ENCODE measurements around the gene DENND2A. TPM values are rescaled to one million over a fixed set of nuclear protein-coding genes. Genes with fewer than 3 reads are reported as not detected.

The DENND2A gene
- total RNA-seq, 2 donors from 2014 or later, result 9.2 to 10.5 TPM

DNA sequence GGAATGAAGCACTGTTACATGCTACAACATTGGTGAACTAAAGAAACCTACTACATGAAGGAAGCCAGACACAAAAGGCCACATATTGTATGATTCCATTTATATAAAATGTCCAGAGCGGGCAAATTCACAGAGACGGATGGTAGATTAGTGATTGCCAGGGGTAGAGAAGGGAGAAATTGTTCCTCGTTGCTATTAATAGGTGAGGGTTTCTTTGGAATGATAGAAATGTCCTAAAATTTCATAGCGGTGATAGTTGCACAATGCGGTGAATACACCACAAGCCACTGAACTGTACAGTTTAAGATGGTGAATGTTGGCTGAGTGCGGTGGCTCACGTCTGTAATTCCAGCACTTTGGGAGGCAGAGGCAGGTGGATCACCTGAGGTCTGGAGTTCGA is 29.0 kb downstream of the DENND2A start:
- Histone ChIP-seq H3K4me1 (peaks cover 0 to 22% of the 10 kb centered on the region in 2 donors), H3K9me3 (no peaks in the 10 kb centered on the region), H3K27me3 (no peaks in the 10 kb centered on the region), H3K4me3 (no peak overlapping the region), H3K27ac (no peak overlapping the region), H3K36me3 (no peaks in the 10 kb centered on the region)
- no peak for TF ChIP-seq CTCF (IDR thresholded peaks at IDR 0.05)
- DNase-seq (ENCODE audit: low spot score), result no peak

DNA sequence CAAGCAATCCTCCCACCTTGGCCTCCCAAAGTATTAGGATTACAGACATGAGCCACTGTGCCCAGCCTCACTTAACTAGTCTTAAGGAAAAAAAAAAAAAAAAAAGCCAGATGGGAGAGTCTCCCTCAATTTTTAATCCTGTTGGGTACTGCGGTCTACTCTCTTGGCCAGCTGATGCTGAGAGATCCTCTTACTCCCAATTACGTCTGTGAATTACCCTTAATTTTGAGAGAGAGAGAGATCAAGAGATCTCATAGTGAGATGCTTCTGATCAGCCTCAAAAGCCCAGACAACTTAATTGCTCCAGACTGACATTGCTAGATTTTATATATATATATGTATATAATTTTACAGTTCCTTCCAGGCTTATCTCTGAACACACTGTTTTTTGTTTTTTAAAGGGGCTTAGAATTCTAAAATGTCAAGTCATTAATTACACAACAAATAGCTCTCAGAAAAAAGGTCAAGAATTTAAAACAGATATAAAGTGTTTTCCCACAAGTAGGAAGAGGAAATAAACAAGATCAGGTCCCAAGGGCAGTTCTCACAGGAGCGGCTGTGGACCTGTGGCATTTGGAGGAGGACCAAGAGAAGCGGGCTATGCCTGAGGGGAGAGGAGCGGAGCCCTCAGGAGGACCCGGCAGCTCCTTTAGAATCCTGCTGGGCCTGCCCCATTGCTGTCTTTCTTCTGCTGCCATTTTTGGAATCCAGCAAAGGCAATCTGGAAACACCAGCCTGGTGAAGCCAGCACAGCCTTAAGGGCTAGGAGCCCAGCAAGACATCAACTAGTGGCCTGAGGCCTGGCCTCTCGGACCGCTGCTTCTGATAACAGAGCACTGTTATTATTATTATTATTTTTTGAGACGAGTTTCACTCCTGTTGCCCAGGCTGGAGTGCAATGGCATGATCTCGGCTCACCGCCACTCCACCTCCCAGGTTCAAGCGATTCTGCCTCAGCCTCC is 30.1 kb downstream of the DENND2A start:
- Histone ChIP-seq H3K27ac (peak overlapping the region; percentile 37 to 47), H3K4me3 (no peak overlapping the region), H3K4me1 (peaks cover 0 to 25% of the 10 kb centered on the region in 2 donors), H3K9me3 (no peaks in the 10 kb centered on the region), H3K27me3 (no peaks in the 10 kb centered on the region), H3K36me3 (no peaks in the 10 kb centered on the region)
- DNase-seq (ENCODE audit: low spot score), result no peak
- no peak for TF ChIP-seq CTCF (IDR thresholded peaks at IDR 0.05)

GRCh38 chr7:140609646-140610045 is 31.0 kb downstream of the DENND2A start:
- Histone ChIP-seq H3K9me3 (no peaks in the 10 kb centered on the region), H3K36me3 (no peaks in the 10 kb centered on the region), H3K27me3 (no peaks in the 10 kb centered on the region), H3K4me1 (peaks cover 0 to 31% of the 10 kb centered on the region in 2 donors), H3K4me3 (no peak overlapping the region), H3K27ac (peak overlapping the region in 1 of 2 donors; percentile 47)
- no peak for TF ChIP-seq CTCF (IDR thresholded peaks at IDR 0.05)
- no peak for DNase-seq (ENCODE audit: low spot score)

DNA sequence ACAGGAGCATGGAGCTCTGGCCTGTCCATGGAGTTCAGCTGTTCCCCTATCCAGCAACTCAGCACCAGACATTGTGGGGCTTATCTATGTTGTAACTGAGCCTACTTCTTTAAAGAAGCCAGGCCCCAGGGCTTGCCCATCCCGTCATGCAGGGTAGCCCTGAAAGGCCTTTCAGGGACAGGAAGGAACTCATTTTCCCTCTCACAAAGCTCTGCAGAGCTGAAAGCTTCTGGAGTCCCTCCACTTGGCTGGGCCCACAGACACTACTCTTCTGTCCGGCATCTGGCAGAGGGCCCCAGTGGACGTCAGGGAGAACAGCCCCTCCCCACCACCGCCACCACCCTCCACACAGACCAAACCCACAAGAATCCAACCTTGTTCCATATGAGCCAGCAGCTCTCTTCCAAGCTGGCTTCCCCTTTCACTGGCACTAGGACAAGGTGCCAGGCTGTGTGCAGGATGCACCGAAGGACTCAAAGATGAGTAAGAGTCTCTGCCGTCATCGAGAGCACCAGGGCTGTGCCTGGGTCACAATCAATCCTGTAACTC is 33.1 kb downstream of the DENND2A start:
- H3K27ac ChIP-seq, result peak overlapping the region; percentile 23 to 55
- peaks cover 0 to 31% of the 10 kb centered on the region in 2 donors for H3K4me1 ChIP-seq
- TF ChIP-seq CTCF (IDR thresholded peaks at IDR 0.05), result no peak
- no peak overlapping the region for H3K4me3 ChIP-seq
- no peaks in the 10 kb centered on the region for H3K27me3 ChIP-seq
- no peaks in the 10 kb centered on the region for H3K9me3 ChIP-seq
- no peaks in the 10 kb centered on the region for H3K36me3 ChIP-seq
- DNase-seq (ENCODE audit: low spot score), result peak; percentile 84

DNA sequence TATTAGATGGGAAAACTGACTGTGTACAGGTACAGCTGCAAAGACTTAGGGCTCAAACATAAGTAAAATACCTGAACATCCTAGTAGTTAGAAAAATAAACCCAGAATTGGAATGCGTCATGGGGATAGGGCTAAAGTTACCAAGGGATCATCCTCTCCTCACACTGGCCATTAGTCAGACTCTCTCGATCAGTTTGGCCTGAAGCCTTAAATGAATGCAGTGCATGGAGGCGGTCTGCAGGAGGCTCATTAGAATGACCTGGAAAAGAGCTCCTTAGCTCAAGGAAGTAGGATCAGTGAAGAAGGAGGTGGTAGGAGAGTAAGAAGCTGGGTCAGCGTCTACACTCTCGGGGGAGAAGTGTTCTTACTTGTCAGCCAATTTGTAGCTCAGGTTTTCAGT is 35.3 kb downstream of the DENND2A start:
- TF ChIP-seq CTCF (IDR thresholded peaks at IDR 0.05), result no peak
- Histone ChIP-seq H3K27me3 (no peaks in the 10 kb centered on the region), H3K4me3 (no peak overlapping the region), H3K9me3 (no peaks in the 10 kb centered on the region), H3K36me3 (no peaks in the 10 kb centered on the region), H3K4me1 (peaks cover 0 to 26% of the 10 kb centered on the region in 2 donors), H3K27ac (no peak overlapping the region)
- no peak for DNase-seq (ENCODE audit: low spot score)

Data from right atrium auricular region (tissue), 2 donors.